HG02885 (cell line): ENCODE measurements around the gene SYDE2.
A peak's percentile ranks its signal among the peaks of the same experiment; 100 is the strongest.
"Not testable (repeated sequence)": the region's sequence is repeated elsewhere in the genome, so short reads cannot be mapped to it uniquely, and the experiment has no call there.

ENCODE experiments used
- ATAC-seq: cut with Tn5 transposase; IDR thresholded peaks from one replicate; pipeline ENCODE4 v1.9.1; 2021; ENCODE audit warnings: mild to moderate bottlenecking; ENCODE audit not compliant: unreplicated experiment, poor library complexity

SYDE2 gene

GRCh38 chr1:85220756-85221201 is 20.0 kb upstream of the SYDE2 start:
- no peak for ATAC-seq

GRCh38 chr1:85219853-85220610 is 19.2 kb upstream of the SYDE2 start:
- ATAC-seq: no peak

- no peak for ATAC-seq
Observed at GRCh38 chr1:85216697-85217096, 15.9 kb upstream of the SYDE2 start.

GRCh38 chr1:85214654-85215053 is 13.8 kb upstream of the SYDE2 start:
- no peak for ATAC-seq

GRCh38 chr1:85208488-85208887 is 7.7 kb upstream of the SYDE2 start:
- ATAC-seq: no peak

- no peak for ATAC-seq
Observed at GRCh38 chr1:85203573-85204171, 2.9 kb upstream of the SYDE2 start.

GRCh38 chr1:85202864-85203255 is 2.0 kb upstream of the SYDE2 start:
- ATAC-seq: no peak

GRCh38 chr1:85202092-85202863 is 1.5 kb upstream of the SYDE2 start:
- no peak for ATAC-seq

GRCh38 chr1:85201340-85202091 is 700 bp upstream of the SYDE2 start:
- peak; percentile 60 for ATAC-seq

- ATAC-seq: peak; percentile 14
Observed at GRCh38 chr1:85199667-85200462, 951 bp downstream of the SYDE2 start.

- no peak for ATAC-seq
Observed at GRCh38 chr1:85198864-85199263, 2.0 kb downstream of the SYDE2 start.

- no peak for ATAC-seq
Observed at GRCh38 chr1:85196358-85196757, 4.5 kb downstream of the SYDE2 start.

- ATAC-seq: no peak
Observed at GRCh38 chr1:85195703-85196102, 5.1 kb downstream of the SYDE2 start.

GRCh38 chr1:85192129-85192528 is 8.7 kb downstream of the SYDE2 start:
- ATAC-seq: not testable (repeated sequence)

GRCh38 chr1:85189120-85189519 is 11.7 kb downstream of the SYDE2 start:
- ATAC-seq: peak; percentile 52

- ATAC-seq: peak; percentile 49
Observed at GRCh38 chr1:85188530-85188929, 12.3 kb downstream of the SYDE2 start.

- ATAC-seq: not testable (repeated sequence)
Observed at GRCh38 chr1:85187021-85187420, 13.8 kb downstream of the SYDE2 start.

- no peak for ATAC-seq
Observed at GRCh38 chr1:85184245-85184644, 16.6 kb downstream of the SYDE2 start.

- ATAC-seq: no peak
Observed at GRCh38 chr1:85182700-85183099, 18.1 kb downstream of the SYDE2 start.

GRCh38 chr1:85180869-85181268 is 19.9 kb downstream of the SYDE2 start:
- no peak for ATAC-seq
